Stimulated activated CD8-positive, alpha-beta memory T cell treated with anti-CD3 and anti-CD28 coated beads, Interleukin-7, amount 100 ng/mL, for 24 hours (primary cell): ENCODE data around the gene CTSH.
"Not testable (repeated sequence)": the region's sequence is repeated elsewhere in the genome, so short reads cannot be mapped to it uniquely, and the experiment has no call there.

Source experiments
- DNase-seq: peaks from one replicate; pipeline ENCODE4 v3.0.0-alpha.2; 2020; ENCODE audit warnings: low read depth

The CTSH gene

DNA sequence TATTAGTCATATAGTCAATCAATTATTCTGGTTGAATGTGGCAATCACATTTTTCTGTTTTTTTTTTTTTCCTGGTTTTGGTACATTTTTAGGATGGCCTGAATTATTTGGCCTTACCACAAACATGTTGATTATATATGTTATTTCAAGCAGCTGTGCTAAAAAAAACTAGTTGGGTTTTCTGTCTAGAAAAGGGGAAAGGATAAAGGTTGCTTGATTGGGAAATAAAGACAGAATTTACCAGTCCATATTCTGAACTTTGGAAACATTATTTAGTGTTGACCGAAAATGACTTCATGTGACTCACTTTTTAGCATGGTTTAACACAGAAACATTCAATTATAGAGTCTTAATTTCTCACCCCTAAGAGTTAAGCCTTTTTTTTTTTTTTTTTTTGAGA, 64.0 kb downstream of the CTSH start:
- DNase-seq: no peak

DNA sequence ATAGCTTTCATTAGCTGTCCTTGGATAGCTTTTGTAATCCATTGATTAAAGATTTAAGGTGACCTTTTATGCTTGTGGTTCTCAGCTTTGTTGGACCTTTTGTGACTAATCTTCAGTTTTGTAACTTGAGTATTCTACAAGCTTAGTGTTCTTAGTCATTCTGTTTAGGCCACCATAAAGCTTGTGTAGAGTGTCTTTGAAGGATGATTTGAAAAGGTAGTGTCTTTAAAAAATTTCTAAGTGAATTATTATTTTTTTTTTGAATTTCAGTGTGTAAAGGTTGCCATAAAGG, 64.7 kb downstream of the CTSH start:
- no peak for DNase-seq

DNA sequence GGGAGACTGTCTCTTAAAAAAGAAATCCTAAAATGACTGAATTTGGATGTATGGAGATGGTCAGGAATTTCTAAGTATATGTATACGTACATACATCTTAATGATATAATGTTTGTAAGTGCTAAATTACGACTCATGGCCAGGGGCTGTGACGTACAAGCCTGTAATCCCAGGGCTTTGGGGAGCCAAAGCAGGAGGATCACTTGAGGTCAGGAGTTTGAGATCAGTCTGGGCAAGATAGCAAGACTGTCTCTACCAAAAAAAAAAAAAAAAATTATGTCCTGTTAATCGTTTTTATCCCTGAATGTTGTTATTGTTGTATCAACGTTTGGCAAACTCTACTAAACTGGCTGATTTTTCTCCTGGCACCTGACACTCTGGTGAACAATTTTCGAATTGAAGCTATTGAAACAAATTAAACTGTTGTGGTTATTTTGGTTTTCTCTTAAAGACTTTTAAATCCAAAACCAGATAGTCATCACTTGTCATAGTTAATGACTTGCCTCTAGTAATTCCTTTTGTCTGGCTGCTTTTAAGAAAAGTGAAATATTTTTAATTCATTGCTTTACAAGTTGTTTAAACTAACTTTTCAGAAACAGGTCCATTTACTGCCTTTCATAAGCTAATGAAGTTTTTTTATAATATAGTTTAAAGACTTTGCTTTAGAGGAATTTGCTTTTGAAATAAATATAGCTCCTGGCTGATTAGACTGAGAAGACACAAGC, 65.2 kb downstream of the CTSH start:
- DNase-seq: no peak

DNA sequence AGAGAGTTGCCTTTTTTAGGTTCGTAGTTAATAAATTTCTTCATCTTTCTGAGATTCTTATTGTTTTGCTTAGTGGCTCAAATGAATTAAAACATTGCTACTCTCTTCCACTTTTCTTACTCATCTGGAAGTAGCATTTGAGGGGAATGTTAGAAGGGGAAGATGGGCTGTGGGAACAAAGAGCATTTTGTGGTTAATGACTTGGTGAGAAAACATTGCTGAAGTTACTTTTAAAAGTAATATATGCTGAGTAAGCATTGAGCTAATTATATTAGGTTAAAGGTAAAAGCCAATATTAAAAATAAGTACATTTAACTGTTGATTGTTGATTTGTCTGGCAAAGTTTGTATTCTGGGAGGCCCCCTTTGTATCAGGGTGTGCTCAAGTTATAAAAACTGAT, 66.5 kb downstream of the CTSH start:
- DNase-seq: no peak

DNA sequence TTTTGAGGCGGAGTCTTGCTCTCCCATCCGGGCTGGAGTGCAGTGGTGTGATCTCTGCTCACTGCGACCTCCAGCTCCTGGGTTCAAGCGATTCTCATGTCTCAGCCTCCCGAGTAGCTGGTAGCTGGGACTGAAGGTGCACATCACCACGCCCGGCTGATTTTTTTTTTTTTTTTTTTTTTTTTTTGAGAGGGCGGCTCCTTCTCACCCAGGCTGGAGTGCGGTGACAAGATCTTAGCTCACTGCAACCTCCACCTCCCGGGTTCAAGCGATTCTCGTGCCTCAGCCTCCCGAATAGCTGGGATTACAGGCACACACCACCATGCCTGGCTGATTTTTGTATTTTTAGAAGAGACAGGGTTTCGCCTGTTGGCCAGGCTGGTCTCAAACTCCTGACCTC, 67.9 kb downstream of the CTSH start:
- DNase-seq: not testable (repeated sequence)

DNA sequence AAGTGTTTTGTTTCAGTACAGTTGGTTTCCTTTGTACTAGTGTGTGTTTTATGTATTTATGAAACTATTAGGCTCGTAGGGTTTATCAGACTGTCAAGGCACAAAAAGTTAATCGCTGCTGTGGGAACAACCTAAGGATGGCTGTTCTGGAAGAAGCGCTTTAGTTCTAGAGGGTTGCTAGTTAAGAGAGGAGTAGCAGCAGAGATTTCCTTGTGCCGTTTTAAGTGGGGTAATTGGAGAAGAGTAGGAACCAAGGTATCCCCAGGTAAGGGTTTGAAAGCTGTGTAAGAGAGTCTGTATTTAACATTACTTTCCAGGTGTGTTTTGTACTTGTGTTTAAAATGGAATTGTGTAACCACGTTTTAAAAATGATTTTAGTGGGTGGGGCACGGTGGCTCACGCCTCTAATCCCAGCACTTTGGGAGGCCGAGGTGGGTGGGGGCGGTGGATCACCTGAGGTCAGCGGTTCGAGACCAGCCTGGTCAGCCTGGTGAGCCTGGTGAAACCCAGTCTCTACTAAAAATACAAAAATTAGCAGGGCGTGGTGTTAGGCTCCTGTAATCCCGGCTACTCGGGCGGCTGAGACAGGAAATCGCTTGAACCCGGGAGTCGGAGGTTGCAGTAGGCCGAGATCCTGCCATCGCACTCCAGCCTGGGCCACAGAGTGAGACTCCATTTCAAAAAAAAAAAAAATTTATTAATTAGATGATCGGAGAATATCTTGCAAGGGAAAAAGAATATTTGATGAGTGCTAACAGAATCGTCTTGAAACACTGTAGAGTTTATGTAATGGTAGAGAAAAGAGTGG, 69.5 kb downstream of the CTSH start:
- no peak for DNase-seq

DNA sequence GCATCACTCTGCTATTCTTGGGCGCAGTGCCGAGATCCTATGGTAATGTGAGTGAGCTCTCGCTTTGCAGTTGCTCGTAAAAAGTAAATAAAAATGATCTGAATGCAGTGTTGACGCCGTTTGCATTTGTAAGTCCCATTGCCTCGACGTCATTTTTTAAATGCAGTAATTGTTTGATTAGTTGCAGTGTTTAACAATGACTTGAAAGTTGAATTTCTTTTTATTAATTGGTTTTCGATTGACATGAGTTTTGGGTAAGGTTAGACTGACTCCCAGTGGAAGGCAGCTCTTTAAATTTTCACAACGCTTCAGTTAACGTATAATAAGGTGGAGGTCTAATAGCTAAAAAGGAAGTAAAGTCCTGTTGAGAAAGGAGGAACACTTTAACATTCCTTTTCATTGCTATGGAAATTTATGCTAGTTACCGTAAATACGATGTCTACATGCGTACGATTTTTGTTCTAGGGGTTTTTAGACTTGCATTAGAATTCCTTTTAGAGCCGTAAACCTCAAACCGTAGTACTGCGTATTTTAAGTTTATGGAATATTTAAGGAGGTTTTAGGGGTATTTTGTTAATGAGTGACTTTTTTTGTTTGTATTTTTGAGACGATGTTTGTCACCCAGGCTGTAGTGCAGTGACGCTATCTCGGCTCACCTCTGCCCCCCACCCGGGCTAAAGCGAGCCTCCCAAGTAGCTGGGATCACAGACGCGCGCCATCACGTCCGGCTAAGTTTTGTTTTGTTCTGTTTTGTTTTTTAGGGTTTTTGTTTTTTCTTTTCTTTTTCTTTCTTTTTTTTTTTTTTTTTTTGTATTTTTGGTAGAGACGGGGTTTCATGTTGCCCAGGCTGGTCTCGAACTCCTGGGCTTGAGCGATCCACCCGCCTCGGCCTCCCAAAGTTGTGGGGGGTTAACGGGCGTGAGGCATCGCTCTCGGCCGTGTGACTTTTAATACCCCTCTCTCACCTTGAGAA, 70.8 kb downstream of the CTSH start:
- DNase-seq: no peak

DNA sequence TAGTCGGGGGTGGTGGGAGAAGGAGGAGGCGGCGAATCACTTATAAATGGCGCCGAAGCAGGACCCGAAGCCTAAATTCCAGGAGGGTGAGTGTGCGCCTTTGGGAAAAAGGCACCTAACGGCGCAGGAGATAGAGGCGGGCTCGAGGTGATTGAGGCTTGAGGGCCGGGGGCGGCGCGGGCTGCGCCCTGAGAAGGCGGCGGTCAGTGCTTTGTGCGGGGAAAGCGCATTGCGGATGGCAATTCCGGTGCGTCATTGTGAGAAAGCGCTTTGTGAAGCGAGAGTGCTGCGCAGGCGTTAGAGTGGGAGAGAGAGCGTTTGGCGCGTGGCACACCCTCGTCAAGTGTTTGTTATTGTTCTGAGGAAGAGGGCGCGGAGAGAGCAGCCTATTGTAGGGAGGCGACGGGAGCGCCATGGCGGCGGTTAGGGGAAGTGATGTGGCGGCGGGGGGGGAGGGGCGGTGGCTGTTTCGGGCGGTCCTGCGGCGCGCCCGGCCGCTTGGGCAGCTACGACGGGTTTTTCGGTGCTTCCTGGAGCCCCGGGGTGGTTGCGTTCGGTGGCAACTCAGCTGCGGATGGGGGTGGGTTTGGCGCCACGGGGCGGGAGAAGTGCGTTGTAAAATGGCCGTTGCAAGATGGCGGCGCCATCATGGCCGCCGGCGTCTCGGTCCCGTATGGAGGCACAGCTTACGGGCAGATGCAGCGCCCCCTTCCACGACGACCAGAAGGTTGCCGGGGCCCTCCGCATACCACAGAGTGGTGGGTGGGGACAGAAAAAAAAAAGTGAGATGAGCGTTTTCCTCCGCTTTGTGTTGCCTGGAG, 71.7 kb downstream of the CTSH start:
- peak; percentile 72 for DNase-seq

DNA sequence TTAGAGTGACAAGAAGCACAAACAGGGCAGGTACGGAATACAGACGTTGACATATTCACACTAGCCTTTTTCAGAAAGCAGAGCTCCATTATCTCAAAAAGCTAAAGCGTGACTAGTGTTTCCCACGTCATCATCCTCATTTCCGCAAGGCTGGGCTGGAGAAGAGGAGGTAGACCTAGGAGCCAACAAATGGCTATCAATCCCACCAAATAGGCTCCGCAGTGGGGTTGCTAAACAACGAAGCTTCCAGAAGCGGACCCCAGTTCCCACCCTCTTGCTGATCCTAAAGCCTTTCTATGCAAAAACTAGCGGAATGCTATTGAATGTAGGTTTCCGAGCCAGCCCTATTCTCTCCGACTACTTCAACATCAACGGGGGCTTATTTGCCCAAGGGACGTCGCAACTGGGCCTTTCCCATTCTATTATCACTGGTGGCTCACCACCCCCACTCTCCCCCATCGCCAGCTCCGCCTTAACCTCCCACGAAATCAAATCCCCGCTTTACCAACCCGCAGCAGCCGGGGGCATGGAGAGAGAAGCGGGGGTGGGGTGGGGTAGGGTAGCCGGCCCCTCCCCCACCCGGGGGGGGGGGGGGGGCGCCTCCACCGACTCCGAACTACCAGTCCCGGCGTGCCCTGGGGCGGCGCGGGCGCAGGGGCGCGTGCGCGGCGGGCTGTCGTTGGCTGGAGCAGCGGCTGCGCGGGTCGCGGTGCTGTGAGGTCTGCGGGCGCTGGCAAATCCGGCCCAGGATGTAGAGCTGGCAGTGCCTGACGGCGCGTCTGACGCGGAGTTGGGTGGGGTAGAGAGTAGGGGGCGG, 72.5 kb downstream of the CTSH start, which contains the start of gene MORF4L1:
Gene MORF4L1, plus strand, starts transcription at position 736 of the 817 bp plus-strand sequence. CDS start 128 bp downstream, outside the sequence.
- peak; percentile 91 for DNase-seq

DNA sequence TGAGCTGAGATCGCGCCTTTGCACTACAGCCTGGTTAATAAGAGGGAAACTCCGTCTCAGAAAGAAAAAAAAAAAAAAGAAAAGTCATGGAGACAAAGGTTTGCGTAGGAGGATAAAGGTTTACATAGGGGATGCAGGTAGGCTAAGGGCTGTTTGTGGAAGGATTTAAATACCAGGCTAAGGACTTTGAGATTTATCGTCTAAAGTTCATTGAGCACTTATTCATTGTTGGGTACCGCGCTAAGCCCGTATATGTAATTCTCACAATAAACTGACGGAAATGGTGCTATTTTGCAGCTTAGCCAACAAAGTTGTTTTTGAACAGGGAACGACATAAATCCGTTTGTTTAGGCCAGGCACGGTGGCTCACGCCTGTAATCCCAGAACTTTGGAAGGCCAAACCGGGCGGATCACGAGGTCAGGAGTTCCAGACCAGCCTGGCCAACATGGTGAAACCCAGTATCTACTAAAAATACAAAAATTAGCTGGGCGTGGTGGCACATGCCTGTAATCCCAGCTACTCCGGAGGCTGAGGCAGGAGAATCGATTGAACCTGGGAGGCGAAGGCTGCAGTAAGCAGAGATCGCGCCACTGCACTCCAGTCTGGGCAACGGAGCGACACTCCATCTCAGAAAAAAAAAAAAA, 73.2 kb downstream of the CTSH start:
- not testable (repeated sequence) for DNase-seq
